CD14-positive monocyte (primary cell): ENCODE measurements around the gene RARRES1. TPM values are rescaled to one million over a fixed set of nuclear protein-coding genes. Genes with fewer than 3 reads are reported as not detected.

Source experiments
- DNase-seq, 3 donors: peaks; one replicate each; pipeline ENCODE4 v3.0.0-alpha.2; 2011 to 2022
- H2AFZ ChIP-seq: 2 replicates; pipeline ENCODE4 v1.6.0; 2012; ENCODE audit warnings: mild to moderate bottlenecking, low read depth, low read length, inconsistent platforms; ENCODE audit not compliant: insufficient read depth, poor library complexity, severe bottlenecking
- H3K27ac ChIP-seq, 2 donors: 1 replicate in 1 of 2; 2 replicates in 1 of 2; pipeline ENCODE4 v1.5.1; 2012 to 2013; ENCODE audit warnings: low read length in 2 of 2, control low read depth in 1 of 2, inconsistent platforms in 1 of 2, low read depth in 1 of 2, mild to moderate bottlenecking in 1 of 2
- H3K27me3 ChIP-seq, 2 donors: one replicate each; pipeline versions ENCODE4 v1.6.0 to v1.6.1; 2011 to 2013; ENCODE audit warnings: low read length in 2 of 2; ENCODE audit not compliant: control insufficient read depth in 2 of 2, insufficient read depth in 2 of 2
- H3K36me3 ChIP-seq, 2 donors: replicated peaks in 1 of 2; 1 replicate in 1 of 2; 2 replicates in 1 of 2; pipeline versions ENCODE4 v1.5.1 to v1.6.1; 2012 to 2013; ENCODE audit warnings: low read length in 2 of 2, control low read depth in 1 of 2, inconsistent platforms in 1 of 2, mild to moderate bottlenecking in 1 of 2; ENCODE audit not compliant: insufficient read depth in 2 of 2, control insufficient read depth in 1 of 2
- H3K4me1 ChIP-seq, 2 donors: 1 replicate in 1 of 2; 2 replicates in 1 of 2; pipeline versions ENCODE4 v1.5.1 to v1.6.1; 2012 to 2013; ENCODE audit warnings: low read length in 2 of 2, control low read depth in 1 of 2, inconsistent platforms in 1 of 2, mild to moderate bottlenecking in 1 of 2, moderate library complexity in 1 of 2; ENCODE audit not compliant: insufficient read depth in 2 of 2, control insufficient read depth in 1 of 2
- H3K4me2 ChIP-seq: replicated peaks from 2 replicates; pipeline ENCODE3; 2012; ENCODE audit warnings: low read length, moderate library complexity, mild to moderate bottlenecking; ENCODE audit not compliant: poor library complexity, severe bottlenecking; ENCODE audit errors: extremely low read depth
- H3K4me3 ChIP-seq, 3 experiments: fragments of 200-600 bp in 1 of 3; sonication (generic) in 1 of 3; replicated peaks in 1 of 3; 1 replicate in 2 of 3; 2 replicates in 1 of 3; pipeline ENCODE4 v1.5.1; 2011 to 2013; ENCODE audit warnings: low read length in 3 of 3, mild to moderate bottlenecking in 3 of 3, control low read depth in 2 of 3, low read depth in 2 of 3, inconsistent platforms in 1 of 3, moderate library complexity in 1 of 3
- H3K79me2 ChIP-seq: 2 replicates; pipeline ENCODE4 v1.6.0; 2012; ENCODE audit warnings: mild to moderate bottlenecking, control low read depth, inconsistent platforms, low read length, moderate library complexity; ENCODE audit not compliant: insufficient read depth
- H3K9ac ChIP-seq: 2 replicates; pipeline ENCODE4 v1.6.0; 2017; ENCODE audit warnings: low read length, mild to moderate bottlenecking; ENCODE audit not compliant: insufficient read depth, poor library complexity, severe bottlenecking
- H3K9me3 ChIP-seq, 2 donors: replicated peaks in 1 of 2; 1 replicate in 1 of 2; 2 replicates in 1 of 2; pipeline versions ENCODE4 v1.5.1 to v1.6.1; 2012 to 2013; ENCODE audit warnings: low read length in 2 of 2, control low read depth in 1 of 2; ENCODE audit not compliant: control insufficient read depth in 1 of 2, insufficient read depth in 1 of 2
- H4K20me1 ChIP-seq: 2 replicates; pipeline ENCODE4 v1.6.0; 2012; ENCODE audit warnings: mild to moderate bottlenecking, low read length, control low read depth, moderate library complexity; ENCODE audit not compliant: insufficient read depth
- H3K27ac Mint-ChIP-seq, 7 donors: one replicate each; pipeline ENCODE4 v1.8.0; 2020; ENCODE audit warnings: mild to moderate bottlenecking in 7 of 7, mixed read lengths in 7 of 7, moderate library complexity in 6 of 7, inconsistent platforms in 2 of 7
- H3K27me3 Mint-ChIP-seq, 3 donors: one replicate each; pipeline ENCODE4 v1.8.0; 2021 to 2022; ENCODE audit warnings: low read depth in 3 of 3, mild to moderate bottlenecking in 3 of 3, mixed read lengths in 3 of 3, moderate library complexity in 3 of 3, inconsistent platforms in 1 of 3
- H3K36me3 Mint-ChIP-seq, 2 donors: one replicate each; pipeline ENCODE4 v1.8.0; 2020; ENCODE audit warnings: mixed read lengths in 2 of 2, inconsistent platforms in 1 of 2, mild to moderate bottlenecking in 1 of 2
- H3K4me1 Mint-ChIP-seq: one replicate; pipeline ENCODE4 v1.8.0; 2020; ENCODE audit warnings: mild to moderate bottlenecking, mixed read lengths
- H3K4me3 Mint-ChIP-seq, 2 donors: one replicate each; pipeline ENCODE4 v1.8.0; 2020; ENCODE audit warnings: mild to moderate bottlenecking in 2 of 2, mixed read lengths in 2 of 2, moderate library complexity in 1 of 2
- H3K9me3 Mint-ChIP-seq, 7 donors: one replicate each; pipeline ENCODE4 v1.8.0; 2020 to 2022; ENCODE audit warnings: mixed read lengths in 7 of 7, mild to moderate bottlenecking in 6 of 7, moderate library complexity in 6 of 7, inconsistent platforms in 2 of 7
- WGBS: methylation state at CpG from one replicate; pipeline ENCODE4 v1.1.5; 2013; ENCODE audit warnings: missing lambda C conversion rate; ENCODE audit not compliant: insufficient coverage; 5-methylcytosine and 5-hydroxymethylcytosine counted together
- intact Hi-C, 2 donors: fragments of 100-400 bp; cut with micrococcal nuclease; formaldehyde crosslinking; loops; one replicate each; pipeline versions ENCODE4 v1.15.0 to v1.15.1; 2023
- polyA plus RNA-seq, 3 donors: library from polyadenylated mRNA; depleted of rRNA in 1 of 3; unstranded in 2 of 3; stranded (reverse) in 1 of 3; fragments of 300-500 nt in 2 of 3; fragments of >200 nt in 1 of 3; fragmentation: Illumina TruSeq in 2 of 3; gene quantifications; 1 replicate in 2 of 3; 2 replicates in 1 of 3; pipeline ENCODE4 v1.2.3, GENCODE V29; 2012 to 2021
- TF ChIP-seq, protein P1 (sequence below): fragments of 200-600 bp; IDR thresholded peaks from one replicate; pipeline ENCODE4 v1.8.0; 2022; ENCODE audit warnings: antibody characterized with exemption, mild to moderate bottlenecking

Gene RARRES1
- polyA plus RNA-seq, 3 donors = not detected

- WGBS = 92% methylated on average over 2 of the region's 9 CpGs
- H3K4me1 Mint-ChIP-seq = peaks cover 10% of the 10 kb centered on the region
- no peak overlapping the region for H3K27ac Mint-ChIP-seq
- Histone ChIP-seq H3K9me3 (peaks cover 4 to 7% of the 10 kb centered on the region in 2 donors), H3K4me3 (no peak overlapping the region), H3K27ac (no peak overlapping the region), H3K79me2 (no peaks in the 10 kb centered on the region), H3K4me2 (no peak overlapping the region), H2AFZ (no peak overlapping the region), H3K27me3 (no peaks in the 10 kb centered on the region), H4K20me1 (no peaks in the 10 kb centered on the region), H3K36me3 (no peaks in the 10 kb centered on the region), H3K9ac (no peak overlapping the region), H3K4me1 (no peaks in the 10 kb centered on the region)
- peaks cover 3 to 15% (median 7%) of the 10 kb centered on the region in 7 donors for H3K9me3 Mint-ChIP-seq
- intact Hi-C loops = no loop called here
- no peak overlapping the region for H3K4me3 Mint-ChIP-seq
- peaks cover 0 to 6% of the 10 kb centered on the region in 2 donors for H3K36me3 Mint-ChIP-seq
- TF ChIP-seq, protein P1, sequence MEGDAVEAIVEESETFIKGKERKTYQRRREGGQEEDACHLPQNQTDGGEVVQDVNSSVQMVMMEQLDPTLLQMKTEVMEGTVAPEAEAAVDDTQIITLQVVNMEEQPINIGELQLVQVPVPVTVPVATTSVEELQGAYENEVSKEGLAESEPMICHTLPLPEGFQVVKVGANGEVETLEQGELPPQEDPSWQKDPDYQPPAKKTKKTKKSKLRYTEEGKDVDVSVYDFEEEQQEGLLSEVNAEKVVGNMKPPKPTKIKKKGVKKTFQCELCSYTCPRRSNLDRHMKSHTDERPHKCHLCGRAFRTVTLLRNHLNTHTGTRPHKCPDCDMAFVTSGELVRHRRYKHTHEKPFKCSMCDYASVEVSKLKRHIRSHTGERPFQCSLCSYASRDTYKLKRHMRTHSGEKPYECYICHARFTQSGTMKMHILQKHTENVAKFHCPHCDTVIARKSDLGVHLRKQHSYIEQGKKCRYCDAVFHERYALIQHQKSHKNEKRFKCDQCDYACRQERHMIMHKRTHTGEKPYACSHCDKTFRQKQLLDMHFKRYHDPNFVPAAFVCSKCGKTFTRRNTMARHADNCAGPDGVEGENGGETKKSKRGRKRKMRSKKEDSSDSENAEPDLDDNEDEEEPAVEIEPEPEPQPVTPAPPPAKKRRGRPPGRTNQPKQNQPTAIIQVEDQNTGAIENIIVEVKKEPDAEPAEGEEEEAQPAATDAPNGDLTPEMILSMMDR = no peak
- H3K27me3 Mint-ChIP-seq = peaks cover 4 to 13% (median 8%) of the 10 kb centered on the region in 3 donors
- DNase-seq = no peak
Observed at GRCh38 chr3:158737976-158738615, 5.8 kb upstream of the RARRES1 start.

DNA sequence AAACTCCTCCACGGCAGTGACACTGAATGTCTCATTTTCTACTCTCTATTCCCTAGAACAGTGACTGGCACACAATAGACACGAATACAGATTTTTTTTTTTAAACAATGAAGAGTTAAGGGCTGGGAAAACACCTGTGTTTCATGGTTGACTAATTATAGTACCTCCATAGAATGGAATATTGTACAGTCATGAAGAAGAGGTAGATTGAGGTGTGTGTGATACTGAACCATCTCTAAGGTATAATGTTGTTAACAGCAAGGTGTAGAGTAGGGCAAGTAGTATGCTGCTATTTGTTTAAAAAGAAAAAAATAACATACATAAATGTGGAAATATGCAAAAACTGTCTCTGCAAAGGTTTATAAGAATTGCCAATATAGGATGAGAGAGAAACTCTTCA is 5.2 kb upstream of the RARRES1 start:
- Histone ChIP-seq H3K4me3 (no peak overlapping the region), H3K4me2 (no peak overlapping the region), H3K79me2 (no peaks in the 10 kb centered on the region), H3K27ac (no peak overlapping the region), H3K9ac (no peak overlapping the region), H2AFZ (no peak overlapping the region), H3K27me3 (peaks cover 0 to 5% of the 10 kb centered on the region in 2 donors), H3K4me1 (peaks cover 4 to 5% of the 10 kb centered on the region in 2 donors), H3K9me3 (peaks cover 4 to 7% of the 10 kb centered on the region in 2 donors), H3K36me3 (no peaks in the 10 kb centered on the region), H4K20me1 (no peaks in the 10 kb centered on the region)
- Mint-ChIP-seq H3K9me3 (peaks cover 3 to 15% (median 7%) of the 10 kb centered on the region in 7 donors), H3K4me1 (peaks cover 10% of the 10 kb centered on the region), H3K27ac (no peak overlapping the region), H3K27me3 (peaks cover 9 to 20% (median 9%) of the 10 kb centered on the region in 3 donors), H3K4me3 (no peak overlapping the region), H3K36me3 (peaks cover 0 to 6% of the 10 kb centered on the region in 2 donors)
- TF ChIP-seq, protein P1 = no peak
- DNase-seq = no peak
- intact Hi-C loops = no loop called here
- no CpG with 5 or more reads among the region's 2 CpGs for WGBS
